GM12892 (cell line): ENCODE measurements around the gene RGL2.

Source experiments
- POLR2A ChIP-seq: IDR thresholded peaks from 2 replicates; pipeline ENCODE4 v1.6.1; 2011; ENCODE audit warnings: low read depth, low read length, control low read depth
- POLR2AphosphoS5 ChIP-seq: IDR thresholded peaks from 2 replicates; pipeline ENCODE4 v1.6.1; 2011; ENCODE audit warnings: low read depth, low read length, control low read depth
- TAF1 ChIP-seq: IDR thresholded peaks from 2 replicates; pipeline ENCODE4 v1.6.1; 2011; ENCODE audit warnings: low read depth, mild to moderate bottlenecking, control low read depth, low read length, borderline replicate concordance

GRCh38 chr6:33321227-33321626 lies 22.5 kb upstream of the RGL2 start:
- TF ChIP-seq TAF1, result no peak
- no peak for TF ChIP-seq POLR2AphosphoS5
- no peak for TF ChIP-seq POLR2A
